ENCODE results near the gene CAPN7.

Gene CAPN7

GRCh38 chr3:15298504-15298903 is 92.5 kb downstream of the CAPN7 start:
- in situ Hi-C loops (cut with MboI; ENCODE audit: low pct_unique_long_range_greater_than_20kb, low sequenced_read_pairs, unreplicated experiment): no loop called here
- TF ChIP-seq, protein P1, sequence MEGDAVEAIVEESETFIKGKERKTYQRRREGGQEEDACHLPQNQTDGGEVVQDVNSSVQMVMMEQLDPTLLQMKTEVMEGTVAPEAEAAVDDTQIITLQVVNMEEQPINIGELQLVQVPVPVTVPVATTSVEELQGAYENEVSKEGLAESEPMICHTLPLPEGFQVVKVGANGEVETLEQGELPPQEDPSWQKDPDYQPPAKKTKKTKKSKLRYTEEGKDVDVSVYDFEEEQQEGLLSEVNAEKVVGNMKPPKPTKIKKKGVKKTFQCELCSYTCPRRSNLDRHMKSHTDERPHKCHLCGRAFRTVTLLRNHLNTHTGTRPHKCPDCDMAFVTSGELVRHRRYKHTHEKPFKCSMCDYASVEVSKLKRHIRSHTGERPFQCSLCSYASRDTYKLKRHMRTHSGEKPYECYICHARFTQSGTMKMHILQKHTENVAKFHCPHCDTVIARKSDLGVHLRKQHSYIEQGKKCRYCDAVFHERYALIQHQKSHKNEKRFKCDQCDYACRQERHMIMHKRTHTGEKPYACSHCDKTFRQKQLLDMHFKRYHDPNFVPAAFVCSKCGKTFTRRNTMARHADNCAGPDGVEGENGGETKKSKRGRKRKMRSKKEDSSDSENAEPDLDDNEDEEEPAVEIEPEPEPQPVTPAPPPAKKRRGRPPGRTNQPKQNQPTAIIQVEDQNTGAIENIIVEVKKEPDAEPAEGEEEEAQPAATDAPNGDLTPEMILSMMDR (IDR thresholded peaks at IDR 0.05; ENCODE audit: extremely low read depth, insufficient read depth, missing control alignments): no peak

GRCh38 chr3:15299036-15299435 is 93.0 kb downstream of the CAPN7 start:
- TF ChIP-seq, protein P1 (IDR thresholded peaks at IDR 0.05; ENCODE audit: extremely low read depth, insufficient read depth, missing control alignments): no peak
- no peak for DNase-seq (ENCODE audit: low spot score)
- in situ Hi-C loops (cut with MboI; ENCODE audit: low pct_unique_long_range_greater_than_20kb, low sequenced_read_pairs, unreplicated experiment): no loop called here

More at GRCh38 chr3:15298504-15298903, 92.5 kb downstream of the CAPN7 start:
- DNase-seq (ENCODE audit: low spot score): no peak

- in situ Hi-C loops (cut with MboI; ENCODE audit: low pct_unique_long_range_greater_than_20kb, low sequenced_read_pairs, unreplicated experiment): no loop called here
- DNase-seq (ENCODE audit: low spot score): no peak
Measured at GRCh38 chr3:15300323-15301078, 94.5 kb downstream of the CAPN7 start.

DNA sequence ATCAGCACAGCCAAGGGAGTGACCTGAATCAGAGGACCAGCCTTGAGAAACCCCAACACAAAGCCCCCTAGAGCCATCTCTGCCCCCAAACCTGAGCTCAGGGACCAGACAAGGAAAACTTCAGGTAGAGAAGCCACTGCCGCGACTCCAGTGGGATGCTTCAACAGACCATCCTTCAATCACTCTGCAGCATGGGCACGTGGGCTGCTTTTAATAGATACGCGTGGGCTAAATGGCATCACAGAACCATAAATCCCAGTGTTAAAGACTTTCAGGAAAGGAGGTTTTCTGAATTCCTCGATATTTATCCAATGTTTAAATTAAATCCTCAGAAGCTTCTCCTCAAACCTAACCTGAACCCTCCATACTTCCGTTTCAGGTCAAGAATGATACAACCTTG is 95.7 kb downstream of the CAPN7 start:
- in situ Hi-C loops (cut with MboI; ENCODE audit: low pct_unique_long_range_greater_than_20kb, low sequenced_read_pairs, unreplicated experiment): no loop called here

More at GRCh38 chr3:15300323-15301078, 94.5 kb downstream of the CAPN7 start:
- TF ChIP-seq, protein P1 (IDR thresholded peaks at IDR 0.05; ENCODE audit: extremely low read depth, insufficient read depth, missing control alignments): no peak

More for the DNA sequence above, 95.7 kb downstream of the CAPN7 start:
- TF ChIP-seq, protein P1 (IDR thresholded peaks at IDR 0.05; ENCODE audit: extremely low read depth, insufficient read depth, missing control alignments): no peak
- no peak for DNase-seq (ENCODE audit: low spot score)

Data from GM13977 (cell line).